ENCODE data around the gene SRP14. TPM values are rescaled to one million over a fixed set of nuclear protein-coding genes. Genes with fewer than 3 reads are reported as not detected.

The SRP14 gene
- total RNA-seq, 2 experiments from 2014 or later: 161 to 169 TPM

- H3K9me3 Mint-ChIP-seq: no peaks in the 10 kb centered on the region
- H3K4me1 Mint-ChIP-seq: peaks cover 13% of the 10 kb centered on the region
- H3K4me3 Mint-ChIP-seq: no peak overlapping the region
These were observed 33.4 kb upstream of the SRP14 start for GRCh38 chr15:40072216-40072990.

GRCh38 chr15:40070608-40071218 is 31.7 kb upstream of the SRP14 start:
- Mint-ChIP-seq H3K4me1 (peaks cover 13% of the 10 kb centered on the region), H3K9me3 (no peaks in the 10 kb centered on the region), H3K4me3 (no peak overlapping the region), H3K27me3 (no peaks in the 10 kb centered on the region), H3K36me3 (peaks cover 5% of the 10 kb centered on the region), H3K27ac (no peak overlapping the region)
- DNase-seq: no peak

More at GRCh38 chr15:40072216-40072990, 33.4 kb upstream of the SRP14 start:
- Mint-ChIP-seq H3K27ac (no peak overlapping the region), H3K36me3 (peaks cover 5% of the 10 kb centered on the region), H3K27me3 (no peaks in the 10 kb centered on the region)
- DNase-seq: no peak

- H3K9me3 Mint-ChIP-seq: no peaks in the 10 kb centered on the region
These were observed 31.2 kb upstream of the SRP14 start for GRCh38 chr15:40070166-40070557.

GRCh38 chr15:40069178-40070165 is 30.5 kb upstream of the SRP14 start:
- Mint-ChIP-seq H3K4me3 (no peak overlapping the region), H3K36me3 (peaks cover 10% of the 10 kb centered on the region), H3K27ac (no peak overlapping the region), H3K9me3 (no peaks in the 10 kb centered on the region), H3K27me3 (no peaks in the 10 kb centered on the region), H3K4me1 (peaks cover 21% of the 10 kb centered on the region)
- no peak for DNase-seq

More at GRCh38 chr15:40070166-40070557, 31.2 kb upstream of the SRP14 start:
- no peak for DNase-seq
- peaks cover 5% of the 10 kb centered on the region for H3K36me3 Mint-ChIP-seq
- no peaks in the 10 kb centered on the region for H3K27me3 Mint-ChIP-seq
- H3K4me3 Mint-ChIP-seq: no peak overlapping the region
- H3K27ac Mint-ChIP-seq: no peak overlapping the region
- peaks cover 14% of the 10 kb centered on the region for H3K4me1 Mint-ChIP-seq

GRCh38 chr15:40067921-40068624 is 29.1 kb upstream of the SRP14 start:
- Mint-ChIP-seq H3K9me3 (no peaks in the 10 kb centered on the region), H3K36me3 (peaks cover 7% of the 10 kb centered on the region), H3K4me3 (no peak overlapping the region), H3K27ac (no peak overlapping the region), H3K27me3 (no peaks in the 10 kb centered on the region), H3K4me1 (peaks cover 18% of the 10 kb centered on the region)
- DNase-seq: no peak

GRCh38 chr15:40066589-40066988 is 27.6 kb upstream of the SRP14 start:
- Mint-ChIP-seq H3K36me3 (peaks cover 7% of the 10 kb centered on the region), H3K27me3 (no peaks in the 10 kb centered on the region), H3K4me1 (peaks cover 17% of the 10 kb centered on the region), H3K4me3 (no peak overlapping the region), H3K27ac (no peak overlapping the region), H3K9me3 (no peaks in the 10 kb centered on the region)
- DNase-seq: no peak

GRCh38 chr15:40065166-40065565 is 26.2 kb upstream of the SRP14 start:
- H3K4me1 Mint-ChIP-seq: peaks cover 17% of the 10 kb centered on the region
- H3K27me3 Mint-ChIP-seq: no peaks in the 10 kb centered on the region
- H3K36me3 Mint-ChIP-seq: peaks cover 7% of the 10 kb centered on the region
- no peak overlapping the region for H3K27ac Mint-ChIP-seq
- no peak for DNase-seq
- no peak overlapping the region for H3K4me3 Mint-ChIP-seq
- H3K9me3 Mint-ChIP-seq: no peaks in the 10 kb centered on the region

- DNase-seq: no peak
- Mint-ChIP-seq H3K27me3 (no peaks in the 10 kb centered on the region), H3K27ac (peak overlapping the region; percentile 75), H3K4me1 (peaks cover 19% of the 10 kb centered on the region), H3K36me3 (peaks cover 7% of the 10 kb centered on the region), H3K9me3 (no peaks in the 10 kb centered on the region), H3K4me3 (no peak overlapping the region)
These were observed 25.4 kb upstream of the SRP14 start for GRCh38 chr15:40064231-40064894.

GRCh38 chr15:40063563-40064011 is 24.6 kb upstream of the SRP14 start:
- DNase-seq: no peak
- Mint-ChIP-seq H3K4me3 (no peak overlapping the region), H3K9me3 (no peaks in the 10 kb centered on the region), H3K27me3 (no peaks in the 10 kb centered on the region), H3K36me3 (peaks cover 7% of the 10 kb centered on the region), H3K4me1 (peaks cover 22% of the 10 kb centered on the region), H3K27ac (no peak overlapping the region)

GRCh38 chr15:40062816-40063562 is 24.0 kb upstream of the SRP14 start:
- Mint-ChIP-seq H3K9me3 (no peaks in the 10 kb centered on the region), H3K4me3 (no peak overlapping the region), H3K4me1 (peaks cover 28% of the 10 kb centered on the region), H3K36me3 (peaks cover 7% of the 10 kb centered on the region), H3K27ac (no peak overlapping the region), H3K27me3 (no peaks in the 10 kb centered on the region)
- DNase-seq: no peak

GRCh38 chr15:40061212-40061901 is 22.4 kb upstream of the SRP14 start:
- Mint-ChIP-seq H3K4me1 (peaks cover 34% of the 10 kb centered on the region), H3K27me3 (no peaks in the 10 kb centered on the region), H3K4me3 (no peak overlapping the region), H3K9me3 (no peaks in the 10 kb centered on the region), H3K36me3 (peaks cover 8% of the 10 kb centered on the region), H3K27ac (no peak overlapping the region)
- no peak for DNase-seq

- Mint-ChIP-seq H3K27ac (no peak overlapping the region), H3K27me3 (no peaks in the 10 kb centered on the region), H3K4me1 (peaks cover 40% of the 10 kb centered on the region), H3K4me3 (no peak overlapping the region), H3K36me3 (peaks cover 8% of the 10 kb centered on the region), H3K9me3 (no peaks in the 10 kb centered on the region)
- no peak for DNase-seq
These were observed 21.4 kb upstream of the SRP14 start for GRCh38 chr15:40060236-40060961.

All from activated naive CD8-positive, alpha-beta T cell treated with anti-CD3 and anti-CD28 coated beads for 36 hours (primary cell).